Smooth muscle cell (in vitro differentiated cells): Measurements from ENCODE around the gene SELENOF. TPM values are rescaled to one million over a fixed set of nuclear protein-coding genes. Genes with fewer than 3 reads are reported as not detected.

Experiments
- DNase-seq: peaks from one replicate; lab custom pipeline; 2025; ENCODE audit not compliant: unreplicated experiment; lab: John Stamatoyannopoulos, UW
- H2AFZ ChIP-seq: fragments of 200-600 bp; sonication (generic); 2 replicates; pipeline ENCODE4 v1.6.0; 2016; ENCODE audit warnings: antibody characterized with exemption, low read depth, mild to moderate bottlenecking
- H3F3A ChIP-seq: fragments of 200-600 bp; sonication (generic); 2 replicates; pipeline ENCODE4 v1.6.0; 2017; ENCODE audit warnings: antibody characterized with exemption, low read depth
- H3K27ac ChIP-seq: fragments of 200-600 bp; sonication (generic); 2 replicates; pipeline ENCODE4 v1.5.1; 2016; ENCODE audit warnings: low read depth, mild to moderate bottlenecking
- H3K27me3 ChIP-seq: fragments of 200-600 bp; sonication (generic); 2 replicates; pipeline ENCODE4 v1.6.1; 2016; ENCODE audit warnings: low read depth, mild to moderate bottlenecking
- H3K36me3 ChIP-seq: fragments of 200-600 bp; sonication (generic); 2 replicates; pipeline ENCODE4 v1.5.1; 2016; ENCODE audit warnings: low read depth
- H3K4me1 ChIP-seq: fragments of 200-600 bp; sonication (generic); 2 replicates; pipeline ENCODE4 v1.5.1; 2016; ENCODE audit warnings: low read depth
- H3K4me2 ChIP-seq: fragments of 200-600 bp; sonication (generic); 2 replicates; pipeline ENCODE4 v1.6.0; 2016; ENCODE audit warnings: mild to moderate bottlenecking
- H3K4me3 ChIP-seq: fragments of 200-600 bp; sonication (generic); 2 replicates; pipeline ENCODE4 v1.5.1; 2016; ENCODE audit warnings: mild to moderate bottlenecking
- H3K79me2 ChIP-seq: fragments of 200-600 bp; sonication (generic); 2 replicates; pipeline ENCODE4 v1.6.0; 2016; ENCODE audit warnings: low read depth, mild to moderate bottlenecking
- H3K9ac ChIP-seq: fragments of 200-600 bp; sonication (generic); 2 replicates; pipeline ENCODE4 v1.6.0; 2016; ENCODE audit warnings: low read depth
- H3K9me3 ChIP-seq: fragments of 200-600 bp; sonication (generic); replicated peaks from 2 replicates; pipeline ENCODE4 v1.5.1; 2016; ENCODE audit warnings: low read depth
- H4K20me1 ChIP-seq: fragments of 200-600 bp; sonication (generic); 2 replicates; pipeline ENCODE4 v1.6.0; 2016; ENCODE audit warnings: low read depth
- CTCF ChIP-seq: fragments of 200-600 bp; sonication (generic); IDR thresholded peaks from 2 replicates; pipeline ENCODE4 v1.5.1; 2017; ENCODE audit warnings: borderline replicate concordance, mild to moderate bottlenecking, antibody characterized with exemption; ENCODE audit not compliant: insufficient read depth, poor library complexity, severe bottlenecking
- WGBS: methylation state at CpG from one replicate; pipeline ENCODE4 v1.1.7; 2016; ENCODE audit warnings: low lambda C conversion rate; 5-methylcytosine and 5-hydroxymethylcytosine counted together
- polyA plus RNA-seq: library from polyadenylated mRNA; unstranded; fragments of >200 nt; fragmentation: Nextera tagmentation; extraction: Ambion mirVana; gene quantifications from 2 replicates; pipeline ENCODE4 v1.2.1, GENCODE V29; 2016
- total RNA-seq: library from RNA; depleted of rRNA; stranded (reverse); fragments of >200 nt; gene quantifications from 2 replicates; pipeline ENCODE4 v1.2.3, GENCODE V29; 2014

Gene SELENOF
- total and polyA plus RNA-seq, 2 experiments from 2014 or later: 185 to 252 TPM

- Histone ChIP-seq H3F3A (no peaks in the 10 kb centered on the region), H3K4me2 (no peak overlapping the region), H3K9ac (no peak overlapping the region), H3K4me1 (peaks cover 4% of the 10 kb centered on the region), H3K36me3 (no peaks in the 10 kb centered on the region), H3K27me3 (no peaks in the 10 kb centered on the region), H3K27ac (no peak overlapping the region), H3K4me3 (no peak overlapping the region), H3K9me3 (no peaks in the 10 kb centered on the region), H4K20me1 (no peaks in the 10 kb centered on the region), H2AFZ (no peak overlapping the region), H3K79me2 (no peaks in the 10 kb centered on the region)
- DNase-seq: no peak
- TF ChIP-seq CTCF: no peak
Observed at GRCh38 chr1:86826856-86827255, 87.1 kb downstream of the SELENOF start.

- H3K79me2 ChIP-seq: no peaks in the 10 kb centered on the region
- no peaks in the 10 kb centered on the region for H3K9me3 ChIP-seq
- no peak overlapping the region for H3K9ac ChIP-seq
- peak overlapping the region; percentile 29 for H3K4me2 ChIP-seq
- no peaks in the 10 kb centered on the region for H4K20me1 ChIP-seq
- H3K4me3 ChIP-seq: no peak overlapping the region
- no peaks in the 10 kb centered on the region for H3F3A ChIP-seq
- 6% methylated on average over 2 of the region's 2 CpGs for WGBS
- peaks cover 4% of the 10 kb centered on the region for H3K4me1 ChIP-seq
- H3K36me3 ChIP-seq: no peaks in the 10 kb centered on the region
- no peak overlapping the region for H3K27ac ChIP-seq
- no peaks in the 10 kb centered on the region for H3K27me3 ChIP-seq
- no peak for TF ChIP-seq CTCF
- DNase-seq: no peak
- H2AFZ ChIP-seq: no peak overlapping the region
Observed at GRCh38 chr1:86825319-86825718, 88.6 kb downstream of the SELENOF start.

- Histone ChIP-seq H3F3A (no peaks in the 10 kb centered on the region), H4K20me1 (no peaks in the 10 kb centered on the region), H3K27me3 (no peaks in the 10 kb centered on the region), H3K4me3 (no peak overlapping the region), H3K4me1 (peaks cover 4% of the 10 kb centered on the region), H2AFZ (no peak overlapping the region), H3K9ac (no peak overlapping the region), H3K79me2 (no peaks in the 10 kb centered on the region), H3K27ac (no peak overlapping the region), H3K36me3 (no peaks in the 10 kb centered on the region), H3K9me3 (no peaks in the 10 kb centered on the region), H3K4me2 (no peak overlapping the region)
- TF ChIP-seq CTCF: no peak
- 84% methylated on average over 3 of the region's 3 CpGs for WGBS
- DNase-seq: no peak
Observed at GRCh38 chr1:86823821-86824500, 90.0 kb downstream of the SELENOF start.

- no peaks in the 10 kb centered on the region for H3K27me3 ChIP-seq
- TF ChIP-seq CTCF: no peak
- H3K79me2 ChIP-seq: no peaks in the 10 kb centered on the region
- H3K27ac ChIP-seq: no peak overlapping the region
- no peaks in the 10 kb centered on the region for H3F3A ChIP-seq
- H3K4me2 ChIP-seq: no peak overlapping the region
- no peak overlapping the region for H3K9ac ChIP-seq
- no peaks in the 10 kb centered on the region for H4K20me1 ChIP-seq
- H3K4me3 ChIP-seq: no peak overlapping the region
- WGBS: 41% methylated on average over 2 of the region's 2 CpGs
- H2AFZ ChIP-seq: no peak overlapping the region
- H3K9me3 ChIP-seq: no peaks in the 10 kb centered on the region
- DNase-seq: no peak
- no peaks in the 10 kb centered on the region for H3K36me3 ChIP-seq
- peaks cover 4% of the 10 kb centered on the region for H3K4me1 ChIP-seq
Observed at GRCh38 chr1:86823386-86823785, 90.5 kb downstream of the SELENOF start.
